Measurements from ENCODE around the gene CLDN7.

The CLDN7 gene

DNA sequence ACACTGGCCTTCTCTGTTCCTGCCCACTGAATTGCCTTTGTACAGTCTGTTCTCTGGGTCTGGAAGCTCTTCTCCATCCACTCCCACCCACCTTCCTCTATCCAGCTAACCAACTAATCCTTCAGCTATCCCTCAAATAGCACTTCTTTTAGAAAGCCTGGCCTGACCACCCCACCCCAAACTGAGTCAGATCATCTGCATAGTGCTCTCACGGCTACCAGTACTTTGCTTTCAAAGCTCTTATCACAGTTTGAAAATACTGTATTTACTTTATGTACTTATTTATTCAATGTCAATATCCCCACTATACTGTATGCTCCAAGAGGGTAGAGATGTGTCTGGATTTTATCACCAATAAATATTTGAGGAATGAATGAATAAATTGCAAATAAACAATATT is 4.5 kb upstream of the CLDN7 start:
- ATAC-seq (no peak), DNase-seq (ENCODE audit: low spot score in 2 of 2) (no peak)
- H3K27ac Mint-ChIP-seq = no peak overlapping the region
- H3K36me3 Mint-ChIP-seq = peaks cover 14% of the 10 kb centered on the region
- peaks cover 23% of the 10 kb centered on the region for H3K4me1 Mint-ChIP-seq
- H3K9me3 Mint-ChIP-seq = no peaks in the 10 kb centered on the region
- no peak overlapping the region for H3K4me3 Mint-ChIP-seq

DNA sequence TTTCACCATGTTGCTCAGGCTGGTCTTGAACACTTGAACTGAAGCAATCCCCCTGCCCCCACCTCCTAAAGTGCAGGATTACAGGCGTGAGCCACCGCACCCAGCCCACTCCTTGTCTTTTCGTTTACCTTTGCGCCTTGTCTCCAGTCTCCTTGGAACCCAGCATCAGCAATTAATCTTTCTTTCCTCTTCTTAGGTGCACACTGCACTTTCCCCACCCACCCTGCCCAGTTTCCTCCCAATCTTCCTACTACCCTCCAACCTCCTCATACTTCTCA is 1.5 kb upstream of the CLDN7 start:
- Mint-ChIP-seq H3K36me3 (peaks cover 31% of the 10 kb centered on the region), H3K4me1 (peaks cover 26% of the 10 kb centered on the region), H3K27ac (peak overlapping the region; percentile 85), H3K9me3 (no peaks in the 10 kb centered on the region), H3K4me3 (peak overlapping the region; percentile 75)
- DNase-seq (ENCODE audit: low spot score in 2 of 2) = no peak
- no peak for ATAC-seq

DNA sequence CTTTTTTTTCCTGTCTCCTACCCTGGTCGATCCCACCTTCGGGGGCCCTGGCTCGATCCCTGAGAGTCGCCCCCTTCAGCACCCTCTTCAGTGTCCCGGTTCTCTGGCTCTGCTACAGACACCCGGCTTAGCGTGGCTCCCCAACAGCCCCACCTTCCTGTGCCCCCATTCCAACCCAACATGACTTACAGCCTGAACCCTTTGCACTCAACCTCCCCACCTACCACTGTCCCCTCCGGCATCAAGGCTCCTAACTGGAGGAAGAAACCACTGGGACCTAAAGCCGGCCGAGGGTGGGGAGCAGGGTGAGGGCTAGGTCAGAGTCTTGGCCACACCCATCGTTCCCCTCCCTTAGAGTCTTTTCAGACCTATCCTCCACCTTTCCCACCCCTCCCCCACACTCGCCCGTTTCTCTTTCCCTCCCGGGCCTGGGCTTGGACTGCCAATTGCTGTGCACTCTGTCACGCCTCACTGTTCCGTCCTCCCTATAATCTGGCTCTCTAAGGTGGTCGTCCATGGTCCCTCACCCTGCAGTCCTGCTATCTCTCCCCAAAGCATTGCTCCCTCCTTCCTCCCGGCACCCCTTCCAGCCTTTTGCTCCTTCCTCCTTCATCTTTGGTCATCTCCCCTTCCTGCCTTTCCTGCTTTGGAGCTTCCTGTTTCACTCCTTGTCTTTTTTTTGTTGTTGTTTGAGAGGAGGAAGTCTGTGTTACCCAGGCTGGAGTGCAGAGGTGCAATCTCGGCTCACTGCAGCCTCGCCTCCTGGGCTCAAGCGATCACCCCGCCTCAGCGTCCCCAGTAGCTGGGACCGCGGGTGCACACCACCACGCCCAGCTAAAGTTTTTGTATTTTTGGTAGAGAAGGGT is 890 bp upstream of the CLDN7 start:
- Mint-ChIP-seq H3K36me3 (peaks cover 37% of the 10 kb centered on the region), H3K9me3 (no peaks in the 10 kb centered on the region), H3K4me1 (peaks cover 26% of the 10 kb centered on the region), H3K27ac (peak overlapping the region; percentile 85), H3K4me3 (peak overlapping the region; percentile 75)
- no peak for DNase-seq (ENCODE audit: low spot score in 2 of 2)
- ATAC-seq = peak; percentile 22

DNA sequence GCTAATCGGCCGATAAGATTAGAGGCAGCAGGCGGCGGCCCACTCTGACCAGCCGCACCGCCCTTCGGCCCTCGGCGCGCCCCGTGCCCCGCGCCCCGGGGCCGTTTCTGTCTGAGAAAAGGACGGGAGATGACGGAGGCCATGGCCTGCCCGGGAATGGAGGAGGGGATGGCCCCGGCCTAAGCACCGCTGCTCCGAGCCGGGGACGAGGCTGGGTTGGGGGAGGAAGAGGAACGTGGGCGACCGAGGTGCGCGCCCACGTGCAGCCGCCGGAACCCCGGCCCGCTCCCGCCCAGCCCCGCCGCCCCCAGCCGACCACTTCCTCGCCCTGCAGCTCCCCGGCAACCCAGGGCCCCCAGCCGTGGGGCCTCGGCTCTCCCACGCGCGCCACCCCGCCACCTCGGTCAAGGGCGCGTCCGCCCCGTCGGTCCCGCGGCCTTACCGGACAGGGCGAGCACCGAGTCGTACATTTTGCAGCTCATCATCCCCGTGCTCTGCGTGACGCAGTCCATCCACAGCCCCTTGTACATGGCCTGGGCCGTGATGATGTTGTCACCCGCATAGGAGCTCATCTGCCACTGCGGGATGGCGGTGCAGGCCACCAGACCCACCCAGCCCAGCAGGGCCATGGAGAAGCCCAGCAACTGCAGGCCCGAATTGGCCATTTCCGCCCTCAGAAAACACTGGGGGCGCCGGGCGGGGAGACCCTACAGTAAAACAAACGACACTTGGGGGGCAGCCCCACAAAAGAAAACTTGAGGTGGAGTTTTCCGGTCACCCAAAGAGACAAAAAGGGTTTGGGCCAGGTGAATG is 693 bp downstream of the CLDN7 start:
- H3K4me1 Mint-ChIP-seq = peaks cover 31% of the 10 kb centered on the region
- ATAC-seq (peak; percentile 60), DNase-seq (ENCODE audit: low spot score in 2 of 2) (no peak)
- peak overlapping the region; percentile 75 for H3K4me3 Mint-ChIP-seq
- H3K9me3 Mint-ChIP-seq = no peaks in the 10 kb centered on the region
- H3K27ac Mint-ChIP-seq = peak overlapping the region; percentile 50
- peaks cover 53% of the 10 kb centered on the region for H3K36me3 Mint-ChIP-seq

DNA sequence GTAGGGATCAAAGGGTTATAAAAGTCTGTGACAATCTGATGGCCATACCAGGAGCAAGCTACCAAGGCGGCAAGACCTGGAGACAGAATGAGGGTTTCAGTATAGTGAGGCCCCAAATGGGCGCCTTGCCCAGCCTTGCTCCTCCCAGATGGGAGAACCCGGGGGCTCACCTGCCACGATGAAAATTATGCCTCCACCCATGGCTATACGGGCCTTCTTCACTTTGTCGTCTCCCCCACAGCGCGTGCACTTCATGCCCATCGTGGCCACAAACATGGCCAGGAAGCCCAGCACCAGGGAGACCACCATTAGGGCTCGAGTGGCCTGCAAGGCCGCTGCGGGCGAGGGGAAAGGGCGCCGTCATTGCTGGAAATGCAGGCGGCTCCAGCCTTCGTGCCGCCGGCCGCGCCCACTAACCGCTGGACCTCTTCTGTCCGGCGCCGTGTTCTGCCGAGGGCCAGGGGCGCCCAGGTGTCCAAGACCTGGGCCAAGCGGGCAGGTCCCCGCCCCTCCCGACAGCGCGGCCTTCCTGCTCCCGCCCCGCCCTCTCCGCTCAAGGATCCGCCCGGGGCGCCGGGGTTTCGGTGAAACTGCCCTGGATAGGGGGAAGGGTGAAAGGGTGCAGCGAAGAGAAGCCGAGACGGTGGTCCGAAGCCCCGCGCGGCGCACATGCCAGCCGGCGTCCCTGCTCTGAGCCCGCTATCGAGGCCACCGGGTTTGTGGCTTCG is 1.5 kb downstream of the CLDN7 start:
- H3K4me3 Mint-ChIP-seq = peak overlapping the region; percentile 75
- DNase-seq (ENCODE audit: low spot score in 2 of 2) (no peak), ATAC-seq (peak; percentile 46)
- H3K27ac Mint-ChIP-seq = peak overlapping the region; percentile 50
- no peaks in the 10 kb centered on the region for H3K9me3 Mint-ChIP-seq
- H3K36me3 Mint-ChIP-seq = peaks cover 60% of the 10 kb centered on the region
- H3K4me1 Mint-ChIP-seq = peaks cover 35% of the 10 kb centered on the region

DNA sequence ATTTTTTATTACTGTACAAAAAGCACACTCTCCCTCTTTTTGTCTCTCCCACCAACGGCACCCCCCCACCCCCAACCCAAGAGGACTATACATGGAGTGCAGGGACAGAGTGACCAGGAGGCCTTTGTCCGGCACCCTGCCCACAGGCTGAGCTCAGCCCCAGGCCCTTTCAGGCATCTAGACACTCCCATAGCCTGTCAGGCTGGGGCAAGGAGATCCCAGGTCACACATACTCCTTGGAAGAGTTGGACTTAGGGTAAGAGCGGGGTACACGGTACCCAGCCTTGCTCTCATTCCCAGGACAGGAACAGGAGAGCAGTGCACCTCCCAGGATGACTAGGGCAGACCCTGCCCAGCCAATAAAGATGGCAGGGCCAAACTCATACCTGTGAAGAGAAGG is 2.1 kb downstream of the CLDN7 start:
- Mint-ChIP-seq H3K4me1 (peaks cover 35% of the 10 kb centered on the region), H3K4me3 (peak overlapping the region; percentile 75), H3K36me3 (peaks cover 63% of the 10 kb centered on the region), H3K9me3 (no peaks in the 10 kb centered on the region), H3K27ac (no peak overlapping the region)
- no peak for DNase-seq (ENCODE audit: low spot score in 2 of 2)
- ATAC-seq = no peak

DNA sequence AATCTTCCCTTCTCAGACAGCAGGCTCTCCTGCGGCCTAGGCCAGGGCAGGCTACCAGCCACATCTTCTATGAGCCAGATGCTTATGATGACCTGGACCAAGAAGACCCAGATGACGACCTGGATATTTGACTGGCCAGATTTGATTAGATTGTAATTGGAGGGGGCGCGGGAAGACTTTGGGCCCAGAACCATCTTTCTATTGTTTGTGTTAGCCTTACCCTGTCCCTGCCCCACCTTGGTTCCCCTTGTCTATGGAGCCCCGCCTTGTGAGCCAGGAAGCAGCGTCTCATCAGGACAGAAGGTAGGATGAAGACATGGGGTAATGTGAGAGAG is 2.8 kb downstream of the CLDN7 start:
- Mint-ChIP-seq H3K4me3 (no peak overlapping the region), H3K27ac (peak overlapping the region; percentile 40), H3K9me3 (no peaks in the 10 kb centered on the region), H3K36me3 (peaks cover 67% of the 10 kb centered on the region), H3K4me1 (peaks cover 35% of the 10 kb centered on the region)
- no peak for DNase-seq (ENCODE audit: low spot score in 2 of 2)
- ATAC-seq = no peak

DNA sequence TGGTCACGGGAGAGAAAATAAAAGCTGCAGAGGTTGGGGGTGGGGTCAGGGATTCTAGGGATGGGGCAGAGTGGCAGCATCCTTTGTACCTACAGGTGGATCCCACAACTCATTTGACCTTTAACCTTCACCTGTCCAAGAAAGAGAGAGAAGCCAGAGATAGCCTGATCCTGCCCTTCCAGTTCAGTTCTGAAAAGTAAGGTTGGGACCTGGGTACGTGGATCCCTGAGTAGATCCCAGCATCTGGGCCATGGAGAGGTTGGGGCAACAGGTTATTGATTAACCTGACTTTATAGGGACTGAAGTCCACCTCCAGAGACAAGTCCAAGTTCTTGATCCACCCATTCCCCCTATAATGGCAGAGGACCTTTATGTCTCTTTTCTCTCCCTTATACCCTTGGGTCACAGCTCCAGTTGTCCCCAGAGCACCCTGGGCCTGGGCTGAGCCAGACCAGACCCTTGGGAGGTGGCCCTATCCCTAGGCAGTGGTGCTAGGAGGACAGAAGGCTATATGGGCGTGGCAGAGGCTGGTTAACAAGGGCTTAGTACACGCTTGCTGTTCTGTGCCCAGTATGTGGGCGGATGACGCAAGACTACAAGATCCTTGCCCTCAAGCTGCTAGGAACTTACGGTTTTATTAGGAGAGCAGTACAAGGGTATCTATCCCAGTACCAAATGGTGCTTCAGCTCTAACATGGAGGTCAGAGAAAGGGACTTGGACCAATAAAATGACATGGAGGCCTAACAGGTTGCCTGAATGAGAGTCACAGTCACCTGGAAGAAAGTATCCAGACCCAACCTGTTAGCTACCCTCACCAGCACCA is 3.3 kb downstream of the CLDN7 start:
- Mint-ChIP-seq H3K27ac (peak overlapping the region; percentile 40), H3K4me1 (peaks cover 32% of the 10 kb centered on the region), H3K9me3 (no peaks in the 10 kb centered on the region), H3K36me3 (peaks cover 73% of the 10 kb centered on the region), H3K4me3 (no peak overlapping the region)
- DNase-seq (ENCODE audit: low spot score in 2 of 2) = no peak
- no peak for ATAC-seq

DNA sequence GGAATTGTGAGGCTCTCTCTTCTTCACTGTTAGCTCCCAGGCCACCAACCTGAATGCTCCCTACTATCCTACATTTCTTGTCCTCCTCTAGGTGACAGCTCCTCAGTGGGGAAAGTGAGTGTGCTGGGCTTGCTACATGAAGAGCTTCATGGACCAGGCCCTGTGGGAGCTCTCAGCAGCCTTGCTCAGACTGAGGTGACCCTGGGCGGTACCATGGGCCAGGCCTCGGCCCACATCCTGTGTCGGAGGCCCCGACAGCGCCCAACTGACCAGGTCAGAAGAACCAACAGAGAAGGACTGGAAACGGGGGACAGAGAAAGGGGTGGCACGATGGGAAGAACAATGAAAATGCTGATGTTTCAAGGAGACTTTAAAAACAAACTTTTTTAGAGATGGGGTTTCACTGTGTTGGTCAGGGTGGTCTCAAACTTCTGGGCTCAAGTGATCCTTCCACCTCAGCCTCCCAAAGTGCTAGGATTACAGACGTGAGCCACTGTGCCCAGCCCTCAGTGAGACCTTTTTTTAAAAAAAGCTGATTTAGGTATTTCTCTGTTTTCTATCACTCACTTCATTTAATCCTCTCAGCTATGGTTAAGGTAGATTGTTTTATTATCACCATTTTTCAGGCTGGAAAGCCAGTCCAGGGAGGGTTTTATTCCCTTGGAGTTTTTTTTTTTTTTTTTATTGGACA is 5.4 kb downstream of the CLDN7 start:
- Mint-ChIP-seq H3K4me3 (no peak overlapping the region), H3K9me3 (no peaks in the 10 kb centered on the region), H3K4me1 (peaks cover 29% of the 10 kb centered on the region), H3K27ac (peak overlapping the region; percentile 76), H3K36me3 (peaks cover 85% of the 10 kb centered on the region)
- DNase-seq (ENCODE audit: low spot score in 2 of 2) (no peak), ATAC-seq (no peak)

DNA sequence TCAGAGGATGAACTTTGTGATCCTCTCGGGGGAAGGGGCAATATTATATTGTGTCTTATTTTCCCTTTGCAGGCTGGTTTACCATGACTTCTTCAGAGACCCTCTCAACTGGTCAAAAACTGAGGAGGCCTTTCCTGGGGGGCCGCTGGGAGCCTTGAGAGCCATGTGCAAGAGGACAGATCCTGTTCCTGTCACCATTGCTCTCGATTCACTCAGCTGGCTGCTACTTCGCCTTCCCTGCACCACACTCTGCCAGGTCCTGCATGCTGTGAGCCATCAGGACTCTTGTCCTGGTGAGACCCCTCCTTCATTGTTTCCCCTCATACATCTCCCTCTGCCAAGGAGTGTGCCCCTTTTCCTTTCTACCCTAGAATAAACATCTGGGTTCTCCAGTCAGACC is 7.8 kb downstream of the CLDN7 start:
- no peak overlapping the region for H3K27ac Mint-ChIP-seq
- H3K9me3 Mint-ChIP-seq = no peaks in the 10 kb centered on the region
- DNase-seq (ENCODE audit: low spot score in 2 of 2) = no peak
- ATAC-seq = no peak
- peaks cover 96% of the 10 kb centered on the region for H3K36me3 Mint-ChIP-seq
- peaks cover 38% of the 10 kb centered on the region for H3K4me1 Mint-ChIP-seq
- H3K4me3 Mint-ChIP-seq = no peak overlapping the region

DNA sequence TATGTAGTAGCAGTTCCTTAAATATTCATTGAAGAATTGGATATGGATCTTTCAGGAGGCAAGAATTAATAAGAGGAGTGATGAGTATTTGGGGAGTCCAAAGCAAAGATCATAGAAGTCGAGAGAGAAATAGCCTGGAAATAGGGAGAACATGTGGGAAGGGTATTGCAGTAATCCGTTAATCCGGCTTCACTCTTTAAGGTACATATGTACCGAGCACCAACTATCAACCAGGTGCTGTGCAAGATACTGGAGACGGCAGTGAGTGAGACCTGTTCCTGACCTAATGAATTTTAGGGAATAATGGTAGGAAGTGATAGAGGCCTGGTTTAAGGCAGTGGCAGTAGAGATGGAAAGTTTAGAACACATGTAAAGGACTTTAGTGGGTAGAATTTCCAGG is 9.2 kb downstream of the CLDN7 start:
- Mint-ChIP-seq H3K4me1 (peaks cover 51% of the 10 kb centered on the region), H3K36me3 (peaks cover 89% of the 10 kb centered on the region), H3K4me3 (peak overlapping the region; percentile 92), H3K27ac (peak overlapping the region; percentile 100), H3K9me3 (no peaks in the 10 kb centered on the region)
- ATAC-seq = no peak
- DNase-seq (ENCODE audit: low spot score in 2 of 2) = no peak

DNA sequence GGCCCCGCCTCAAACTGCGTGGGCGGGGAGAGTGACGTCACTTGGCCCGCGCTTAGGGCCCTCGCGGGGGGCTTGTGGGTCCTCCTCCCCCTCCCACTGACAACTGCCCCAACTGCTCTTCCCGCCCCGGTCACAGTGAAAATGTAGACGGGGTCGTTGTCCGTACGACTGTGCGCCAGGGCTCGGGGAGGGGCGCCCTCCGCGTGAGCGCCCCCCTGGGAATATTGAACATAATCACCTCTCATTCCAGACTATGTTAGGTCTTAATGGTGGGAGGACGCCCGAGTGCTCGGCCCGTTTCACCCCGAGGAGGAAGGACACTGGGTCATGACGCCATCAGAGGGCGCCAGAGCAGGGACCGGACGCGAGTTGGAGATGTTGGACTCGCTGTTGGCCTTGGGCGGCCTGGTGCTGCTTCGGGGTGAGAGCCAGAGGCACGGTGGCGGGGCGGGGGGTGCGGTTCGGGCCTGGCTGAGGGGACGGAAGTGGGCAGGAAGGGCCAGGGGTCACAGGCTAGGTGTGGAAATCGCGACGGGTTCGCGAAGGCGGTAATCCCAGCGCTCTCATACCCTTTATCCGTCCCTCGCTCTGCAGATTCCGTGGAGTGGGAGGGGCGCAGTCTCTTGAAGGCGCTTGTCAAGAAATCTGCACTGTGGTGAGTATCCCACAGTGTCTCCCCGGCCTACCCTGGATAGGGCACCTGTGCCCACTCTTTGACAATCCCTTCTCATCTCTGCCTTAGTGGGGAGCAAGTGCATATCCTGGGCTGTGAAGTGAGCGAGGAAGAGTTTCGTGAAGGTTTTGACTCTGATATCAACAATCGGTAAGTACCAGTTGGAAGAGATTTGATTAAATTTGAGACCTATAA is 9.9 kb downstream of the CLDN7 start, which contains the start of gene ELP5:
ELP5 (plus strand) TSS at position 40 of the 868 bp plus-strand sequence; CDS start at position 376, 336 bp downstream.
- Mint-ChIP-seq H3K36me3 (peaks cover 87% of the 10 kb centered on the region), H3K9me3 (no peaks in the 10 kb centered on the region), H3K27ac (peak within 1 kb of the TSS; percentile 100), H3K4me3 (peak within 1 kb of the TSS; percentile 92), H3K4me1 (peaks cover 51% of the 10 kb centered on the region)
- DNase-seq (ENCODE audit: low spot score in 2 of 2) (peak; percentile 83 to 95), ATAC-seq (peak; percentile 81)

DNA sequence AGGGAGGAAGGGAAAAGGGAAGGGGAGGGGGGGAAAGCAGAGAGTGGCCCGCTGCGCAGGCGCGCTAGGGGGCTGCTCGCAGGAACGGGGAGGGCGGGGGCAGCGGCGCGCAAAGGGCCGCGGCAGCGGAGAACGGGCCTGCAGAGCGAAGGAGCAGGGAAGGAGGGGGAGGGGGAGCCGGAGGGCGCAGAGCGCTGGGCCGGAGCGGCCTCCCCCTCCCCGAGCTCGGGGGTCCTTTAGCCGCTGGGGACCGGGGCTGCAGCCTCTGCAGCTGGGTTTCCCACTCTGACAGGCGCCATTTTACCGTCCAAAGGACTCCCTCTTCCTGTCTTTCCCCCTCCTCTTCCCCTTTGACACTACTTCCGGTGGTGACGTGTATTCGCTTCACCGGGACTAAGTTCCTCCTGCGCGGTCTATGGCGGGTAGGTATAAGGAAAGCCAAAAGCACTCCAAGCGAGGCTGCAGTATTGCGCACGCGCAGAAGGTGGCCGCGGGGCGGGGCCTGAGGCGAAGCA is 10.6 kb downstream of the CLDN7 start, which contains the start of gene CTDNEP1:
CTDNEP1 (minus strand) TSS at position 74 of the 515 bp plus-strand sequence. CDS start 438 bp downstream, outside the sequence.
- Mint-ChIP-seq H3K4me3 (peak within 1 kb of the TSS; percentile 92), H3K36me3 (peaks cover 86% of the 10 kb centered on the region), H3K9me3 (no peaks in the 10 kb centered on the region), H3K27ac (peak within 1 kb of the TSS; percentile 100), H3K4me1 (peaks cover 50% of the 10 kb centered on the region)
- peak; percentile 97 for ATAC-seq
- DNase-seq (ENCODE audit: low spot score in 2 of 2) = peak; percentile 100
